Measurements from ENCODE around the gene SPTBN1. TPM values are rescaled to one million over a fixed set of nuclear protein-coding genes. Genes with fewer than 3 reads are reported as not detected.
A peak's percentile ranks its signal among the peaks of the same experiment; 100 is the strongest.

The SPTBN1 gene
- total RNA-seq, 1 experiment from 2014 or later: 202 TPM

GRCh38 chr2:54566896-54567295 lies 110.8 kb downstream of the SPTBN1 start:
- TF ChIP-seq EZH2phosphoT487 (IDR thresholded peaks at IDR 0.05; ENCODE audit: borderline replicate concordance, low read length) (no peak), EZH2 (IDR thresholded peaks at IDR 0.05; ENCODE audit: low read length, unreplicated experiment) (no peak), CTCF (conservative IDR thresholded peaks at IDR 0.05; ENCODE audit: low read depth, low read length) (no peak)
- H3K79me2 ChIP-seq (ENCODE audit: low read length): peaks cover 97% of the 10 kb centered on the region
- H4K20me1 ChIP-seq (ENCODE audit: low read length): 0 out of 2 replicates have a peak, but pooled peaks cover 4% of the 10 kb centered on the region
- POLR2A ChIA-PET (ENCODE audit: unreplicated experiment): no interaction called here
- H3K4me3 ChIP-seq (ENCODE audit: low read length): no peak overlapping the region
- no peaks in the 10 kb centered on the region for H3K9me3 ChIP-seq (ENCODE audit: low read length)
- CTCF ChIA-PET: no interaction called here
- H3K27ac ChIP-seq (ENCODE audit: low read length): no peak overlapping the region
- DNase-seq: no peak
- H2AFZ ChIP-seq (ENCODE audit: low read length): no peak overlapping the region
- no peak for ATAC-seq
- H3K27me3 ChIP-seq (ENCODE audit: low read length): no peaks in the 10 kb centered on the region
- intact Hi-C loops (cut with micrococcal nuclease): no loop called here
- peaks cover 38% of the 10 kb centered on the region for H3K4me1 ChIP-seq (ENCODE audit: insufficient read depth, low read length)
- H3K9me2 ChIP-seq (replicated peaks; ENCODE audit: low read length): no peaks in the 10 kb centered on the region
- peaks cover 10% of the 10 kb centered on the region for H3F3A ChIP-seq (ENCODE audit: low read length, unreplicated experiment)
- H3K36me3 ChIP-seq (ENCODE audit: low read depth, low read length): peaks cover 18% of the 10 kb centered on the region; the same call in 1 of the 2 replicates
- H3K9ac ChIP-seq (ENCODE audit: low read length): no peak overlapping the region
- no peak overlapping the region for H3K4me2 ChIP-seq (ENCODE audit: low read length)
- BruUV-seq (replicated peaks): no TSS peak

GRCh38 chr2:54568876-54569321 lies 112.8 kb downstream of the SPTBN1 start:
- Histone ChIP-seq H3K4me2 (ENCODE audit: low read length) (peak overlapping the region; percentile 76), H3K27ac (ENCODE audit: low read length) (peak overlapping the region; percentile 100), H3K9me2 (replicated peaks; ENCODE audit: low read length) (no peaks in the 10 kb centered on the region), H3K79me2 (ENCODE audit: low read length) (peaks cover 93% of the 10 kb centered on the region), H3F3A (ENCODE audit: low read length, unreplicated experiment) (peaks cover 22% of the 10 kb centered on the region), H3K4me3 (ENCODE audit: low read length) (no peak overlapping the region), H4K20me1 (ENCODE audit: low read length) (no peaks in the 10 kb centered on the region), H2AFZ (ENCODE audit: low read length) (no peak overlapping the region), H3K36me3 (ENCODE audit: low read depth, low read length) (peaks cover 18% of the 10 kb centered on the region; the same call in 1 of the 2 replicates), H3K9ac (ENCODE audit: low read length) (0 out of 2 replicates have a peak overlapping the region, but pooled peaks have one; percentile 98), H3K4me1 (ENCODE audit: insufficient read depth, low read length) (peaks cover 51% of the 10 kb centered on the region), H3K9me3 (ENCODE audit: low read length) (no peaks in the 10 kb centered on the region), H3K27me3 (ENCODE audit: low read length) (no peaks in the 10 kb centered on the region)
- ChIA-PET CTCF (no interaction called here), POLR2A (ENCODE audit: unreplicated experiment) (interaction anchor here (0.6 kb wide), 1 partner anchor 290 kb away, joined by 4 read pairs; no protein-coding TSS in a partner anchor)
- ATAC-seq (no peak), DNase-seq (no peak)
- TF ChIP-seq CTCF (conservative IDR thresholded peaks at IDR 0.05; ENCODE audit: low read depth, low read length) (no peak), EZH2 (IDR thresholded peaks at IDR 0.05; ENCODE audit: low read length, unreplicated experiment) (no peak), EZH2phosphoT487 (IDR thresholded peaks at IDR 0.05; ENCODE audit: borderline replicate concordance, low read length) (no peak)
- intact Hi-C loops (cut with micrococcal nuclease): no loop called here
- no TSS peak for BruUV-seq (replicated peaks)

GRCh38 chr2:54569745-54570301 lies 113.7 kb downstream of the SPTBN1 start:
- Histone ChIP-seq H3K79me2 (ENCODE audit: low read length) (peaks cover 93% of the 10 kb centered on the region), H3K36me3 (ENCODE audit: low read depth, low read length) (peaks cover 14% of the 10 kb centered on the region; the same call in 1 of the 2 replicates), H3K4me2 (ENCODE audit: low read length) (peak overlapping the region; percentile 76), H4K20me1 (ENCODE audit: low read length) (no peaks in the 10 kb centered on the region), H3K4me3 (ENCODE audit: low read length) (peak overlapping the region; percentile 43), H3K9ac (ENCODE audit: low read length) (peak overlapping the region; percentile 98), H2AFZ (ENCODE audit: low read length) (no peak overlapping the region), H3K9me3 (ENCODE audit: low read length) (no peaks in the 10 kb centered on the region), H3K4me1 (ENCODE audit: insufficient read depth, low read length) (peaks cover 60% of the 10 kb centered on the region), H3K27me3 (ENCODE audit: low read length) (no peaks in the 10 kb centered on the region), H3K27ac (ENCODE audit: low read length) (peak overlapping the region; percentile 100), H3K9me2 (replicated peaks; ENCODE audit: low read length) (no peaks in the 10 kb centered on the region), H3F3A (ENCODE audit: low read length, unreplicated experiment) (peaks cover 22% of the 10 kb centered on the region)
- no peak for ATAC-seq
- POLR2A ChIA-PET (ENCODE audit: unreplicated experiment): interaction anchor here (0.5 to 0.6 kb wide), 2 partner anchors 10 to 29 kb away, joined by 4 to 7 read pairs; no protein-coding TSS in a partner anchor
- BruUV-seq (replicated peaks): no TSS peak
- no peak for TF ChIP-seq EZH2phosphoT487 (IDR thresholded peaks at IDR 0.05; ENCODE audit: borderline replicate concordance, low read length)
- no peak for TF ChIP-seq CTCF (conservative IDR thresholded peaks at IDR 0.05; ENCODE audit: low read depth, low read length)
- TF ChIP-seq EZH2 (IDR thresholded peaks at IDR 0.05; ENCODE audit: low read length, unreplicated experiment): no peak
- peak; percentile 48 for DNase-seq
- intact Hi-C loops (cut with micrococcal nuclease): loop anchor here (2.0 to 5.0 kb wide), 2 partner anchors 42 to 47 kb away; no protein-coding TSS in a partner anchor
- CTCF ChIA-PET: interaction anchor here (0.6 to 0.7 kb wide), 2 partner anchors 10 to 1273 kb away, joined by 3 to 13 read pairs; no protein-coding TSS in a partner anchor

Measured in PC-3 (cell line).